ENCODE measurements around the gene SORCS2.

SORCS2 gene

GRCh38 chr4:7766661-7767345 lies 574.5 kb downstream of the SORCS2 start:
- DNase-seq (ENCODE audit: low spot score): no peak

- DNase-seq (ENCODE audit: low spot score): no peak
Measured at GRCh38 chr4:7767526-7767925, 575.2 kb downstream of the SORCS2 start.

DNA sequence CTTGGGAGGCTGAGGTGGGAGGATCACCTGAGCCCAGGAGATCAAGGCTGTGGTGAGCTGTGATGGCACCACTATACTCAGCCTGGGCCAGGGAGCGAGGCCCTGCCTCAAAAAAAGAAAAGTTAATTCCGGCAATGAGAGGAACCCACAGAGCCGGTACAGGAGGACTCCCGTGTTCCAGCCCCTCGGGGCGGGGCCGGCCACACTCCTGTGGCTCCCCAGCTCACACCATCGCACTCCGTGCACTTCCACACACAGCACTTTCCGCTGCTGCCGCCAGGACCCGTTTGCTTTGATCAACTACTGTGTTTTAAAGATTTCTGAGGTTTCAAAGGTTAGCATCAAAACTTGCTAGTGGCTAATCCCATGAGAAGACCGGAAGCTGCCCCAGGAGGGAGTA lies 575.6 kb downstream of the SORCS2 start:
- no peak for DNase-seq (ENCODE audit: low spot score)

DNA sequence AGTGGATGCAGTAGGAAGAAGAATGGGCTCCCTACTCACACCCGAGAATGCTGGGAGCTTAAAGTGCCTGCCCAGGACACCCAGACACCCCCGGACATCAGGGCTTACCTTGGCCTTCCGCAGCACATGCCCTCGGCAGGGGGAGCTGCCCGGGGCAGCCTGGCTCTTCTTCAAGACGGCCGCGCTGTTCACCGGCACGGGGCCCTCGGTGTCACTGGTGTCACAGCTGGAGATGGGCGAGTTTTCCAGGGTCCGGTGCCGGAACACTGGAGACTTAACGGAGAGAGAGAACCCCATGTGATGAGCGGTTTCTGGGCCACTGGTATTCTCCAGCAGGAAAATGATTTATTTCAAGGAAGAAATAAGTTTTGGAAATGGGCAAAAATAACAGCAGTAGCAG lies 576.4 kb downstream of the SORCS2 start:
- DNase-seq (ENCODE audit: low spot score): no peak

DNA sequence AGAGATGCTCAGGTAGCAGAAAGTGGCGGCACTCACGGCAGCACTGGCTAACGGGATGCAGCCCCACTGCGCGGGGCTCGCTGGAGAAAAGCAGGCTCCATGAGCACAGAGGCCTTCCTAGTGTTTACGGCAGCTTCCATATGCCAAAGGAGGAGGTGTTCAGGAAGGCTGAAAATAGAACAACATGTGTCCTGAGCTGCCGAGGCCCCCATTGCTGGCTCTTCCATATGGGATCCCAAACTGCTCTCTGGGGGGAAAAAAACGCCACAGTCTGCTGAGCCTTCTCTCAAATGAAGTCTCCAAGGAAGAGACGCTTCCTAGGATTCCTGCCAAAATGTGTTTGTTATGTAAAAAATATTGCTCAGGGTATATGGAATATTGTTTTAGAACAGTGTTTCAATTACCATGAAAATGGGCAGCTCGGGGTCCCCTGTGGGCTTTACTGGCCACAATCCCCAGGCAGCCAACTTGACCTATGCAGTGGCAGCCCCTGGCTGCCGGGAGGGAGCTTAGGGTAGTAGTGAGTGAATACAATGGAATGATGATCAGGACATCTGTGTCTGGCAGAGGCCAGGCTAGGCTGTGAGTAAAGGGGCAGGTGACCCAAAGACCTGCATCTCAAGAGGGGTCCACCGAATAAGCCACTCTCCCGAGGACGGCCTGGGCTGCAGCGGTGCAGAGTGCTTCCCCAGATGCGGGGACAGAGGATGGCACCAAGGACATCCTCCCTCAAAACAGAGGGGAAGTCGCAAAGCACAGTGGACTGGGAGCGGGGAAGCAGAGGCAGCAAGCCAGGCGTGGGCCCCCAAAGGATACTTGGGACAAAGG lies 577.3 kb downstream of the SORCS2 start:
- no peak for DNase-seq (ENCODE audit: low spot score)

DNA sequence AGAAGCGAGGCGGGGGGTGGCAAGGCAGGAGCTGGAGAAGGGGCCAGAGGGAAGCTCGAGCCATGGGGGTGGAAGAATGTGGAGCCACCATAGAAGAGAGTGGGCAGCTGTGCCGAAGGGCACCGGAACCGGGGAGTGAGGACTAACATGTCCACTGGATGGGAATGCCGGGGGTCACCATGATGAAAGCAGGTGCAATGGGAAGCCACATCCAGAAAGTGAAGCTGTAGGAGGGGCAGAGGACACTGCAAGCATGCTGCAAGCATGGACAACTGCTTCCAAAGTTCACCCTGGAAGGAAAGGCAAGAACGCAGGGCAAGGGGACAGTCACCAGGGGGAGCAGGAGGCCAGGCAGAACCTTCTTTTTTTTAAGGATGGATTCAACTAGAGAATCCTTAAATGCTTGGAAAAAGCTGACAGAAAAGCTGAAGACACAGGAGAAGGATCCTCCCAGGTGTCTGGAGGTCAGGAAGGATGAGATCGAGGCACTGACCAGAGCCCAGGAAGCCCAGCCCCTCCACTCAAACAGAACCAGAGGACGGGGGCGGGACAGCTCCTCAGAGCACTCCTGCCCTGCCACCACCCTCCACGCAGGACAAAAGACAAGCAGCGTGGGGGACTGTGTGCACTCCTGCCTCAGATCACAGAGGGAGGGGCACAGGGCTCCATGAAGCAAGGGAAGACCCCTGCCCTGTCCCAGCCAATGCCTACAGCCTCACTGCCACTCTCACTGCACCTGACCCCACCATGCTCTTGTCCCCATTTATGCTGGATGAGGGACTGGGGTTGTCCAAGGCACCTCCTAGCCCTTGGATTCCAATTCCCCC lies 578.1 kb downstream of the SORCS2 start:
- DNase-seq (ENCODE audit: low spot score): peak; percentile 71

DNA sequence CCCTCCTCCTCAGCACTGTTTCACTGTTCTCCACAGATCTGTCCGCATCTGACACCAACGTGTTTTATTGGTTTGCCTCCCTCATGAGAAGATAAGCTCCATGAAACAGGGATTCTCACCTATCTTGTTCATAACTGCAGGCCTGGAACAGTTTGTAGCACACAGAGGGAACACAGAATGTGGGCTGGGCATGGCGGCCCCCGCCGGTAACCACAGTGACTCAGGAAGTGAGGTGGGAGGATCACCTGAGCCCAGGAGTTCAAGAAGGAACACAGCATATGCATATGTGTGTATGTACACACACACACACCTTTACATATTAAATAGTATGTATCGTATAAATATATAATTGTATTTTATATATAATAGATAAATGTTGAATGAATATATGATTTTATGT lies 578.7 kb downstream of the SORCS2 start:
- no peak for DNase-seq (ENCODE audit: low spot score)

- no peak for DNase-seq (ENCODE audit: low spot score)
Measured at GRCh38 chr4:7771541-7772507, 579.5 kb downstream of the SORCS2 start.

GRCh38 chr4:7772711-7773385 lies 580.5 kb downstream of the SORCS2 start:
- DNase-seq (ENCODE audit: low spot score): peak; percentile 40

- DNase-seq (ENCODE audit: low spot score): no peak
Measured at GRCh38 chr4:7773401-7774180, 581.3 kb downstream of the SORCS2 start.

GRCh38 chr4:7774301-7775294 lies 582.3 kb downstream of the SORCS2 start:
- no peak for DNase-seq (ENCODE audit: low spot score)

DNA sequence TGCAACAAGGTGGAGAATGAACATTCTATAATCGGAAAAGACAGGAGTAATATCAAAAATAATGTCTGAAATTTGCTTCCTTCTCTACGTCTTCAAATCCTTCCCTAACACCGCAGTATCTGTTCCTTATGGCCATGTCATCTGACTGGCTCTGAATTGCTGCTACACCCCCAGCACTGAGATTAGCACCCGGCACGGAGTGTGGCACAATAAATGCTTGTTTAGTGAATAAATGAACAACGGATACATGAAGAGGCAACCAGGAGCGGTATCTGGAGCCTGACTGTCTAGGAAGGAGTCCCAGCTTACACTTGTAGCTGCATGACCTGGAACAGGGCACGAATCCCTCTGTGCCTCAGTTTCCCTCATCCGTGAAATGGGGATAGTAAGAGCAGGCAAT lies 583.1 kb downstream of the SORCS2 start:
- no peak for DNase-seq (ENCODE audit: low spot score)

GRCh38 chr4:7777017-7777710 lies 584.8 kb downstream of the SORCS2 start:
- DNase-seq (ENCODE audit: low spot score): no peak

DNA sequence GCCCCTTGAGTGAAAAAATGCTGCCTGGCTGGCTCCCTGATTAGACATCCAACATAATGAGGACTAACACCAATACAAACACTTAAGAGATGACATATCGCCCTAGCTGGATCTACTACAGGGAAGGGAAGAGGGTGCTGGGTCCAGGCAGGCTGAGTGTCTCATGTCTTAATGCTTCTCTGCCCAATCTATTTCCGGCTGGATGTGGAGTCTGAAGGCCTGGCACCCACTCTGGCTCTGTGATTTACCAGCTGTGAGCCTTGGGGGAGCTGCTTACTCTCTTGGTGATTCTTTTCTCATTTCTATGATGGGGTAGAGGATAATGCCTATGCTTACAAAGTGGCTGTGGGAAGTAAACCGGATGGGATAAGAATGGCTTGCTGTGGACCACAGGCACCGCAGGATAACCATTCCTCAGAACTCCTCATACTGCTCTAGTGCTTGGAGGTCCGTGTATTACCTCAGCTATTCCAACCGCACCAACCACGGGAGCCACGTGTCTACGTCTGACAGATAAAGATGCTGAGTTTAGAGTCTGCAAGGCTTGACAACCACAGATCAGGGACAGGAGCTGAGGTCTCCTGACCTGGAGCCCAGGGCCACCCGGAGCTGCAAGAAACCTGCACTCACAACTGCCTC lies 585.7 kb downstream of the SORCS2 start:
- DNase-seq (ENCODE audit: low spot score): no peak

DNA sequence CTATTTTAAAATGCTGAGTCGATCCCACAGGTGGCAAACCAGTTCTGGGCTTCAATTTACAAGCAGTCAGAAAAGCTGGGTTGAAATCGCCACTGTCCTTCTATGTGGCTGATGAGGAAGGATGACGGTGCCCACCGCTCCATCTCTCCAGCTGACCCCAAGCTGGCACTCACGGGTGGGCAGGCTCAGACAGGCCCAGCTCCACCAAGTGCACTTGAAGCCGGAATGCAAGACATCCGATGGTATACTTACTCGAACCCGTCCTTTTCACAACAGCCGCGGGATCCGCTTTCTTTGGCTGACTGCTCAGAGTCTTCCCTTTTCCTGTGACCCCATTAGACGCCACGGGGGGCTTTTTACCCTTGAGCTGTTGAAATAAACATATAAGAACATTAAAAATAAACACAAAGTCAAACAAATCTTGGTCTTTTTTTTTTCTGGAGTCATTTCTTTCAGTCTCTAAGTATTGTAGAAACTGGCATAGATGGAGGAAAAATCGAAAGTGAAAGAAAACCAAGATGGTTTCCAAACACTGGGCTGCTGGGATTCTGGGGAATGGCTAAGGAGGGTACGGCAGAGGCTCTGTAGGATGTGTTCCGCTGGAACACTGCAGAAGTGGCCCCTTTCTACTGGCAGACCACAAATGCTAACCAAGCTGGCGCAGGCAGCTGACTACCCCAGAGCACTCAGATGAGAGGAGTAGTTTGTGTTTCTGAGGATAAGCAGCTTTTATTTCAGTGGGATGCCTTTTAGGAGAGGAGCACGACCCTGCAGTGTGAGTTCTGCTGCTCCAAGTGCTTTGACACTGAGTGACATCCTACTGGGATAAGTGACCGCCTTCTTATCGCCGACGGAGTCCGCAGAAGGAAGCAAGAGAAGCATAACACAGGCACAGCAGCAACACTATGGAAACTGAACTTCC lies 586.4 kb downstream of the SORCS2 start:
- peak; percentile 56 for DNase-seq (ENCODE audit: low spot score)

DNA sequence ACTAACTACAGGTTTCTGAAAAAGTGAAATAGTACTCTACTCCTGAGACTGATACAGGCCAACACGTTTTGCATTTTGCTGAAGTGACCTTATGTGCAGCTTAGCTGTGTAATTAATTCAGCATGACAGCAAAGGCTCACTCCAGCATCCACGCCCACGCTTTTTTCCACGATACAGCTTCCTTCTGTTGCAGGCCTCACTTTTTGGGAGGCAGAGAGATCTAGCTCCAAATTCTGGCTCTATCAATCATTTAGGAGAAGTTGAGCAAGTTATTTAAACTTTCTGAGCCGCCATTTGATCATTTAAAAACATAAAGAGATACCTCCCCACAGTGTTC lies 587.1 kb downstream of the SORCS2 start:
- peak; percentile 47 for DNase-seq (ENCODE audit: low spot score)

All from AG08396 (cell line).